PFSK-1 (cell line): Measurements from ENCODE around the gene GNA14.

Source experiments
- FOXP2 ChIP-seq: optimal IDR thresholded peaks from 2 replicates; pipeline ENCODE3; 2011; ENCODE audit warnings: borderline replicate concordance, control low read depth, inconsistent platforms; ENCODE audit not compliant: insufficient read depth; ENCODE audit errors: extremely low read length, extremely low read depth
- POLR2AphosphoS5 ChIP-seq: IDR thresholded peaks from 2 replicates; pipeline ENCODE4 v1.6.1; 2012; ENCODE audit warnings: low read depth, mild to moderate bottlenecking, control low read depth, low read length, moderate library complexity
- SIN3A ChIP-seq: IDR thresholded peaks from 2 replicates; pipeline ENCODE4 v1.6.1; 2012; ENCODE audit warnings: mild to moderate bottlenecking, low read length, moderate library complexity, borderline replicate concordance; ENCODE audit not compliant: insufficient read depth
- TAF1 ChIP-seq: IDR thresholded peaks from 2 replicates; pipeline ENCODE4 v1.6.1; 2012; ENCODE audit warnings: low read length, control low read depth, borderline replicate concordance; ENCODE audit not compliant: insufficient read depth

- TF ChIP-seq POLR2AphosphoS5 (no peak), TAF1 (no peak), FOXP2 (no peak), SIN3A (no peak)
Measured at GRCh38 chr9:77598524-77598923, 49.6 kb downstream of the GNA14 start.
